Measurements from ENCODE around the gene SLC9A3. TPM values are rescaled to one million over a fixed set of nuclear protein-coding genes. Genes with fewer than 3 reads are reported as not detected.

Gene SLC9A3
- total RNA-seq, 1 donor from 2014 or later, result 1.4 TPM

GRCh38 chr5:554284-554988 lies 30.2 kb upstream of the SLC9A3 start:
- DNase-seq, result no peak

DNA sequence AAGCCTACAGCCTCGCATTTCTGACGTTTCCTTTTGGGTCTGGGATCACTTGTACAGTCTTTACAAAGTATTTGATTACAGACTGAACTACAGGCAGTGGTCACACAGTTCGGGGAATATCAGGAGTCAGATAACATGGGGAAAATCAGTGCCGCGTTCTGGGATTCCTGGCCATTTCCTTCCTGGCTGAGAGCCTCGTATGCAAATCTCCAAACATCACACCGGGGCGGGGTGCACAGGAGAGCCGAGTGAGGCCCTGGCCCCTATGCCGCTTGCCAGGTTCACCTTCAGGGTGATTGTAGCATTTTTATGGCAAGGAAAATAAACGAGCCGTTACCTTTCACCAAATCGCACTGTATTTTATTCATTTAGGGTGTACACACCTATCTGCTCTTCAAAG lies 29.6 kb upstream of the SLC9A3 start:
- DNase-seq, result no peak

DNA sequence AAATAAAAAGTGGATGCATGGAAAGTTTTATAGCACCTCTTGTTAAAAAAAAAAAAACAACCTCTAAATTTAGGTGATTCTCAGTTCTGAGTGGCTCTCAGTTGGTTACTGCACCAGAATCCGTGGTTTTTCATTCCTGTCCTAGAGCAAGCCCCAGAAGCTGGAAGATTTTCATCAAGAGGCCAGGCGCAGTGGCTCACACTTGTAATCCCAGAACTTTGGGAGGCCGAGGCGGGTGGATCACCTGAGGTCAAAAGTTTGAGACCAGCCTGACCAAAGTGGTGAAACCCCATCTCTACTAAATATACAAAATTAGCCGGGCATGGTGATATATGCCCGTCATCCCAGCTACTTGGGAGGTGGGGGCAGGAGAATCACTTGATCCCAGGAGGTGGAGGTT lies 27.2 kb upstream of the SLC9A3 start:
- DNase-seq, result no peak

GRCh38 chr5:549229-549628 lies 25.0 kb upstream of the SLC9A3 start:
- no peak for DNase-seq

GRCh38 chr5:548256-548655 lies 24.0 kb upstream of the SLC9A3 start:
- no peak for DNase-seq

DNA sequence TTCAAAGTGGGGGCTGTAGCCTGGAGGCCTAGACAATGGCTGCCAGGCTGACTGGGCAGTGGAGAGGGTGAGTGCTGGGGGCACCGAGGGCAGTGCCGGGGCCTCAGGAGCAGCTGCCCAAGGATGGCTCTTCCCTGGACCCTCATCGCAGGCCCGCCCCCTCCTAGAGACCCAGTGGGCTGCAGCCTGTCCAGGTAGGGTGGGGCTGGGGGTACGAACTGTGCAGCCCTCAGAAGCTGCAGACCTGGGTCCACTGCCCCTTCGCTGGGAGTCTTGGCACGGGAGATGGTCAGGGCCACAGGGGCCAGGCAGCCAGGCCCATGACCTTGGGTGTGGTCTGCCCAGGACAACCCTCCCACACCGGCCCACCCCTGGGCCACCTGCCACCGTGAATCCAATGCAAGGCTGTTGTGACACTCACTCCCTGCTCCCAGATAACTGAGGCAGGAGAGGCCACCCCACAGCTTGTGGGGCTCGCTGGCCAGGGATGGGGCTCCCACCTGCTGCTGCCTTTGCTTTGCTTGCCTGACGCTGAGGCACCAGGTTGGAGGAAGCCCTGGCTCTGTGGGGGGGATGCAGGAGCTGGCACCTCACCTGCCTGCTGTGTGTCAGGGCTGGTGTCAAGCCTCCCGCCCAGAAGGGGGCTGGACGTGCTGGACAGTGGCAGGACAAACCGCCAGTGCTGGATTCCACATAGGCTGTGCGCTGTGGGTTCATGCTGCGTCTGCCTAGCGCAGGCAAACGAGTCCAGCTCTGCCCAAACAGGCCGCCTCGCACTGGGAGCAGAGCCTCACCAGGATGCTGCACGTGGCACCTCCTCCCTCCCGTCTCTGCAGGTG lies 23.1 kb upstream of the SLC9A3 start:
- no peak for DNase-seq

- no peak for DNase-seq
These were observed 22.2 kb upstream of the SLC9A3 start for GRCh38 chr5:546376-546908.

DNA sequence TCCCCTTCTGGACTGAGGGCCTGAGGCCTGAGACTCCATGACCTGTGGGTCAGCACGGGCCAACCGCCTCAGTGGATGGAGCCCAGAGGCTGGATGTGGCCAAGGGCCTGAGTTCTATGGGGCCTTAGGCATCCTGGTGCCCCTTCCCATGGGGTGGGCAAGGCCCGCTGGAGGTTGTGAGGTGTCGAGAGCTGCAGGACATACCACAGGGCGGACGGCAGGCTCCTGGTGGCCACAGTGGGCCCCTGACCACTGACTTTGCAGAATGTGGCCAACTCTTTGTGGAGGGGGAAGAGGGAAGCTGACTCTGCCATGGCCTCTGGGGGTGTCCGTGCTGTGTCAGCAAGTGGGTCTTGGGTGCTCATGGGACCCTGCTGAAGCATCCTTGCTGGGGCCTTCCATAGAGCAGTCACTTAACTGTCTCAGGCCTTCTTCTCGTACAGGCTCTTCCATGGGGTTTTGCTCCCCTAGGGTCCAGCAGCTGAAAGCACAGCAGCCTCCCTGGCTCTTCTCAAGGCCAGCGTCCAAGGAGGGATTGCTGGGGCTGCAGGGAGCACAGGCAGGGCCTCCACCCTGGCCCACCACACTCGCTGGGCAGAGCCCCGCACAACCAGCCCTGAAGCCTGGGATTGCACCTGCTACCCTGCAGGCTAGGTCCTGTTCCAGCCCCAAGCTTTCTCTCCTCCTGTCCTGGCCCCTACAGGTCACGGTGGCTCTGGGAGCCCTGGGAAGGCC lies 21.6 kb upstream of the SLC9A3 start:
- no peak for DNase-seq

DNA sequence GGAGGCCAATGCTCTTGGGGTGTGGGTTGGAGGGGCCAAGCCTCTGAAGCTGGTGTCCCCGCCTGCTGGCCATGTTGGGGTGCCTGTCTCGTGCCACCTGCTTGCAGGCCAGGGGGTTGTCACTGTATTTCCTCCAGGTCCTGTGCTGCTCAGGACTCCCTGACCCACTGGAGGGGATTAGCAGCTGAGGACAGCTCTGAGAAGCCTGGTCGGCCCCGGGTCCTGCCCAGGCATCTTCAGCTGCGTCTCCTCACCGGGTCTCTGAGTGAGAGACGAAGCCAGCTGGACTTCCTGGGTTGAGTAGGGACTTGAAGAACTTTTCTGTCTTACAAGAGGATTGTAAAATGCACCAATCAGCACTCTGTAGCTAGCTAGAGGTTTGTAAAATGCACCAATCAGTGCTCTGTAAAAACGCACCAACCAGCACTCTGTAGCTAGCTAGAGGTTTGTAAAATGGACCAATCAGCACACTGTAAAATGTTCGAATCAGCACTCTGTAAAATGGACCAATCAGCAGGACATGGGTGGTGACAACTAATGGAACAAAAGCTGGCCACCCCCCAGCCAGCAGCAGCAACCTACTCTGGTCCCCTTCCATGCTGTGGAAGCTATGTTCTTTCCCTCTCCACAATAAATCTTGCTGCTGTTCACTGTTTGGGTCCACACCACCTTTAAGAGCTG lies 20.6 kb upstream of the SLC9A3 start:
- no peak for DNase-seq

DNA sequence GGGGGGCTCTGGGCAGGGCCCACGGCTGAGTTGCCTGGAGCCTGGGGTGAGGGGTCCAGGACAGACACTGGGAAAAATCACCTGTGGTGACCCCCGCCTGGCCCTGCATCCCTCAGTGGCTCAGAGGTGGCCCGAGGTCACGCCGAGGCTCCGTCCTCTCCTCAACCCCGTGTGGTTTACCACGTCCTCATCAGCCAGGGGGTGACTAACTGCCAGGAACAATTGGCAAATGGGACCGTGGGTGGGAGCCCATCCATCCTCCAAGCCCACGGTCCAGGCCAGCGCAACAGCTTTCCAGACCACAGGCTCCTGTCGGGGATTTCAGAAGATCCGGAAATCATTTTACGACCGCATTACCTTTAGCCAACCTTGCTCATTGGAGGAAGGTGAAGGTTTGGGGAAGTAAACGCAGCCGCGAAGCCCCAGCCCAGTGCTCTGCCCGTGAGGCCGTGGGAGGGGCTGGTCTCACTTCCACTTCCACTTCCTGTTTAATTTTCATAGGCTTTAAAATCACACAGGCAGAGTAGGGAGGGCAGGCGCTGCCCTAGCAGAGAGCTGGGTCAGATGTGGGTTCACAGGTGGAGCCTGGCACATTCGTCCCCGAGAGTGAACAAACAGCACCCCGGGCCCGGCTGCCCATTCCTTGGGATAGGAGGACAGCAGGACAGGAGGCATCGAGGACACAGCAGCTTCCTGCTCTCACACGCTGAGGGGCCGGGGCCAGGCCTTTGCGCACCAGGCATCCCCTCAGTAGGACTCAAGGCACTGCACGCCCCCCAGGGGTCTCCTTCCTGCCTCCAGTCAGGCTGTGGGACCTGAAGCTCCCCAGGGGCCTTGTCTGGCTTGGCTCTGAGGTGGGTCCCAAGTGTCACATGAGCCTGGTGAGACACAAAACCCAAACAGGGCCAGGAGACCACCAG lies 19.8 kb upstream of the SLC9A3 start:
- DNase-seq, result no peak

- no peak for DNase-seq
These were observed 19.1 kb upstream of the SLC9A3 start for GRCh38 chr5:543351-543750.

DNA sequence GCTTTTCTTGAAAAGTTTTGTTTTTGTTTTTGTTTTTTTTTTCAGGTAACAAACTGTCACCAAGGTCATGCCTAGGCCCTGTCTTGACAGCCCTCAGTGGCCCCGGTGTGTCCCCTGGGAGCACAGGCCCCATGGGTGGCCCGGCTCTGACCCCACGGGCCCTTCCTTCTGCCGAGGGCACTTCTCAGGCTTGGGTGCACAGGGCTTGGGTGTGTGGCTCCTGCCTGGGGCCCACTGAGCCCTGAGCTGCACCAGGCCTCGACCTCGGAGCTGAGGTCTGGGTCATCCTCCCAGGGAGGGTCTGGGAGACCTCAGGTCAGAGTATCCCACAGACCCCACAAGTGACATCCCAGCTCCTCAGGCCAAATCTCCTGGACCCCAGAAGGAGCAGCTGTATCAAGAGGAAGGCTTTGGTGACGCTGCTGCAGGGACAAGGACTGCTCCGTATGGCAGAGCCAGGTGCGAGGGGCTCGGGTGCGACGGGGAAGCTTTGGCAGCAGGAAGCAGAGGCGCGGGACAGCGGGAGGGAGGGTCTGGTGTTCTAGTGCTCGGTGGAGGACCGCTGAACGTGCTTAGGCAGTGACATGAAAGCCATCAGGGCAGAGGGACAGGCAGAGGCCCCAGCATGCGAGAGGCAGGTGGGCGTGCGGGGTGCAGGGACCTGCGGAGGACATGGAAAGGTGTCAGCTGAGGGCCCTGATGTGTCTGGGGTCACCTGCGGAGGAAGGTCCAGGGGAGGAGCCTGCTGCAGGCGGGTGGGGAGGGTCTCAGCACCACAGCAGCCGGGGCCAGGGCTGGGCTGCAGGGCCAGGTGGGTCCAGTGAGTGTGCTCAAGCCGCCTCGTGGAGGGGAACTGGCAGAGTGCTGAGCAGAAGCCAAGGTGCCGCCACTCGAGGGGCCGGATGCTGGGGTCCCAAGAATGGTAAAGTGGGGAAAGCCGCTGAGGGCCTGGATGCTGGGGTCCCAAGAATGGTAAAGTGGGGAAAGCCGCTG lies 18.4 kb upstream of the SLC9A3 start:
- no peak for DNase-seq

DNA sequence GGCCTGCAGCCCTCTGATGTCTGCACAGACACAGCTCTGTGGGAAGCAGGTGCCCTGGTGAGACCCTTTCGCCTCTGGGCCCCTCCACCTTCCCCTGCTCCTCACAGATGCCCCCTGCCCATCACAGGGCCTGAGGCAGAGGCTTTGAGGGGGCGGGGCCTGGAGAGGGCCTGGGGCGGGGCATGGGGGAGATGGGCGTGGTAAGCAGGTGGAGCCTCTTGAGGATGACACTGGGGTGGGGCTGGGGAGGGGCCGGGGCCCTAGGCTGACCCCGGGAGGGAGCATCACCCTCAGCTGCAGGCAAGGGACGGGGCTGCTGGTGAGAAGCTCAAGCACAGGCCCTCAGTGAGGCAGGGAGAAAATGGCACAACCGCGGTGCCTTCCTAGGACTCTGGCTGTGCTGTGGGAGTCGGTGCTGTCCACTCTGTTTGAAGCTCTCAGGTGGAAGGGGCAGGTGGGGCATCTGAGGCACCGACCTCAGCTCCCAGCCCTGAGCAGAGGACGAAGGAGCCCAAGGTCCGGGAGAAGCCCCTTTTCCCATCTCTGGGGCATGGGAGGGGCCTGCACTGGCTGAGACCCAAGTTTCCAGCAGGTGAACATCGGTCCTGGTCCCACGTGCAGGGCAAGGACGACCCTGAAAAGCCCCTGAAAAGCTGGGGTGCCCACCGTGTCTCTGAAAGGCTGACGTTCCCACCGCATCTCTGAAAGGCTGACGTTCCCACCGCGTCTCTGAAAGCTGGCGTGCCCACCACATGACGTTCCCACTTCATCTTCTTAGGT lies 17.5 kb upstream of the SLC9A3 start:
- DNase-seq, result no peak

DNA sequence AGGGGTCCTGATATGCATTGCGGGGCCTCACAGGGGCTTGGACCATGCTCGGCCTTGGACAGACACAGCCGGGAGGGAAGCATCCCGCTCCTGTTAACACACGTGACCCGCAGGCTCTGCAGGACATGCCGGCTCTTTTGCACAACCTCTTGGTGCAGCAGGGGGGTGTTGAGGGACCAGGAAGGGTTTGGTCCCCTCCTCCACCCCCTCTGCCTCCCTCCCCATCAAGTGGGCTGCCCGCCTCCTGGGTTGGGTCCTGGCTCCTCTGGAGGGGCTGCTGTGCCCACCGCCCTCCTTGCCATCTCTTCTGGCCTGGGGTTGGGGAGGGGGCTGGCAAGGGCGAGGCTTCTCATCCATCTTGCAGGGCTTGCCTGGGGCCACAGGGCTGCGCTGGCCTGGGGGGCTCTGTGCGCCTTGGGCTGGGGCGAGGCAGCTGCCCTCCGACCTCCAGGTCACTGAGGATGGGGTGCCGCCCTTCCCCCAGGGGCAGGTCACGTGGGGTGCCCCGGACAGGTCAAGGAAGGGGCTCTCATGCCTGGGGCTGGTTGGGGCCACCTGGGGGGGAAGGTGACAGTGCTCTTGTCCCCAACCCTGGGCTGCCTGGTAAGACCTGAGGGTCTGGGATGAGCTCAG lies 16.8 kb upstream of the SLC9A3 start:
- DNase-seq, result no peak

GRCh38 chr5:540071-540905 lies 16.0 kb upstream of the SLC9A3 start:
- DNase-seq, result no peak

DNA sequence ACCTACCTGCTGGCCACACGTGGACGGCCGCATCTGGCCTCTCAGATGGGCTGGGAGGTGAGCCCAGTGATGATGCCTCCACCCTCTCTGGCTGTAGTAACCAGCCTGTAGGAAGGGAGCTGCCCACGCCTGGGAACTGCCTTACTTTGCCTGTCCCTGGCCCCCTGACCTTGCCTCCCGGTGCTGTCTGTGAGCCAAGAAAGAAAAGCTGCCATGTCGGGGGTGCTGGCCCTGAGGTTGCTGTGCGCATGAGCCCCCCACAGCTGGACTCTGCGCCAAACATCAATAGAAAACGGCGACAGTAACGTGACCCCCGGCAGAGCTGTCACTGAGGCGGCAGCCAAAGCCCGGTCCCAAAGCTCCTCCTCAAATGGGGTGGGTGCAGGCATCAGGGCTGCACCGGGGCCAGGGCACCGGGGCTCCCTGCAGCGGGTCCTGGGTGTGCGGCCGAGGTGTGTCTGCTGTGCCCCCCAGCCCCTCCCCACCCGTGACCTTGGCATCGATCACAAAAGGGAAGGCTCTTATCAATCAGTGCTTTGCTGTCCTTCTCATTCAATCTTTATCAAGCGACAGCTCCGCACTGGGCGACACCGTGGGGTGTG lies 15.3 kb upstream of the SLC9A3 start:
- no peak for DNase-seq

- DNase-seq, result no peak
These were observed 14.7 kb upstream of the SLC9A3 start for GRCh38 chr5:538801-539468.
